Panc1 (cell line): ENCODE measurements around the gene JADE2. TPM values are rescaled to one million over a fixed set of nuclear protein-coding genes. Genes with fewer than 3 reads are reported as not detected.

Experiments used
- ATAC-seq: fragments of 200-7000 bp; cut with Tn5 transposase; 2 replicates; pipeline ENCODE4 v1.9.1; 2020; ENCODE audit warnings: mild to moderate bottlenecking, moderate library complexity
- BruUV-seq: library from RNA; stranded (reverse); fragments of 400-500 nt; replicated peaks from 2 replicates; lab custom pipeline; 2021; lab: Mats Ljungman, UMichigan
- CTCF ChIA-PET: fragments of 300-600 bp; sonication (Branson Sonifier 250); formaldehyde crosslinking; loops from one replicate; lab custom pipeline; 2022; ENCODE audit warnings: antibody characterized with exemption; lab: Charles Lee
- POLR2A ChIA-PET: fragments of 300-600 bp; sonication (Branson Sonifier 250); formaldehyde crosslinking; loops from one replicate; lab custom pipeline; 2022; ENCODE audit warnings: antibody characterized with exemption; lab: Charles Lee
- DNase-seq: peaks from one replicate; pipeline ENCODE4 v3.0.0-alpha.2; 2010; ENCODE audit warnings: low read depth, low spot score
- H3K27ac ChIP-seq: 2 replicates; pipeline ENCODE4 v1.5.1; 2011; ENCODE audit warnings: mild to moderate bottlenecking, low read length, inconsistent platforms
- H3K27me3 ChIP-seq: fragments of 200-500 bp; sonication (Bioruptor generic); 2 replicates; pipeline ENCODE4 v1.6.0; 2014; ENCODE audit warnings: low read length, inconsistent platforms; ENCODE audit not compliant: control insufficient read depth, insufficient read depth
- H3K36me3 ChIP-seq: fragments of 200-500 bp; sonication (Bioruptor generic); 2 replicates; pipeline ENCODE4 v1.5.1; 2014; ENCODE audit warnings: inconsistent platforms, mild to moderate bottlenecking, low read length, moderate library complexity; ENCODE audit not compliant: control insufficient read depth, insufficient read depth
- H3K4me1 ChIP-seq: 2 replicates; pipeline ENCODE4 v1.5.1; 2011; ENCODE audit warnings: inconsistent platforms, mild to moderate bottlenecking, low read length, moderate library complexity; ENCODE audit not compliant: control insufficient read depth, insufficient read depth
- H3K4me3 ChIP-seq, 2 experiments: 2 replicates each; pipeline ENCODE4 v1.5.1; 2011 to 2012; ENCODE audit warnings: low read depth in 2 of 2, low read length in 2 of 2, mild to moderate bottlenecking in 2 of 2, inconsistent platforms in 1 of 2, moderate library complexity in 1 of 2
- H3K9me3 ChIP-seq: fragments of 200-500 bp; sonication (Bioruptor generic); 2 replicates; pipeline ENCODE4 v1.5.1; 2014; ENCODE audit warnings: low read depth, mild to moderate bottlenecking, inconsistent platforms, low read length, moderate library complexity; ENCODE audit not compliant: control insufficient read depth, insufficient read depth
- POLR2AphosphoS5 ChIP-seq: IDR thresholded peaks from 2 replicates; pipeline ENCODE4 v1.6.1; 2012; ENCODE audit warnings: mild to moderate bottlenecking, low read depth, low read length, moderate library complexity
- REST ChIP-seq, 2 experiments: IDR thresholded peaks; 2 replicates each; pipeline ENCODE4 v1.6.1; 2011 to 2012; ENCODE audit warnings: low read depth in 2 of 2, control low read depth in 1 of 2, low read length in 1 of 2, mild to moderate bottlenecking in 1 of 2, moderate library complexity in 1 of 2; ENCODE audit not compliant: insufficient read depth in 1 of 2
- SIN3A ChIP-seq: IDR thresholded peaks from 2 replicates; pipeline ENCODE4 v1.6.1; 2012; ENCODE audit warnings: low read depth, mild to moderate bottlenecking, low read length, moderate library complexity, borderline replicate concordance; ENCODE audit not compliant: insufficient read depth
- TCF7L2 ChIP-seq: IDR thresholded peaks from 2 replicates; pipeline ENCODE4 v1.6.1; 2011; ENCODE audit warnings: mild to moderate bottlenecking, low read depth, low read length, inconsistent platforms
- in situ Hi-C: cut with HindIII; loops from 2 replicates; pipeline ENCODE4 v1.10.0; 2016; ENCODE audit warnings: low sequenced_read_pairs, low pct_unique_long_range_greater_than_20kb
- intact Hi-C: fragments of 100-400 bp; cut with micrococcal nuclease; formaldehyde crosslinking; loops from one replicate; pipeline ENCODE4 v1.10.0; 2022; ENCODE audit not compliant: unreplicated experiment
- total RNA-seq: library from RNA; stranded (reverse); gene quantifications from one replicate; pipeline ENCODE4 v1.2.1, GENCODE V29; 2021; ENCODE audit not compliant: unreplicated experiment
- TF ChIP-seq, protein P1 (sequence below): fragments of 450-650 bp; IDR thresholded peaks from 2 replicates; pipeline ENCODE4 v1.5.1; 2017; ENCODE audit warnings: mild to moderate bottlenecking

JADE2 gene
- total RNA-seq, 1 experiment from 2014 or later = 80.0 TPM

DNA sequence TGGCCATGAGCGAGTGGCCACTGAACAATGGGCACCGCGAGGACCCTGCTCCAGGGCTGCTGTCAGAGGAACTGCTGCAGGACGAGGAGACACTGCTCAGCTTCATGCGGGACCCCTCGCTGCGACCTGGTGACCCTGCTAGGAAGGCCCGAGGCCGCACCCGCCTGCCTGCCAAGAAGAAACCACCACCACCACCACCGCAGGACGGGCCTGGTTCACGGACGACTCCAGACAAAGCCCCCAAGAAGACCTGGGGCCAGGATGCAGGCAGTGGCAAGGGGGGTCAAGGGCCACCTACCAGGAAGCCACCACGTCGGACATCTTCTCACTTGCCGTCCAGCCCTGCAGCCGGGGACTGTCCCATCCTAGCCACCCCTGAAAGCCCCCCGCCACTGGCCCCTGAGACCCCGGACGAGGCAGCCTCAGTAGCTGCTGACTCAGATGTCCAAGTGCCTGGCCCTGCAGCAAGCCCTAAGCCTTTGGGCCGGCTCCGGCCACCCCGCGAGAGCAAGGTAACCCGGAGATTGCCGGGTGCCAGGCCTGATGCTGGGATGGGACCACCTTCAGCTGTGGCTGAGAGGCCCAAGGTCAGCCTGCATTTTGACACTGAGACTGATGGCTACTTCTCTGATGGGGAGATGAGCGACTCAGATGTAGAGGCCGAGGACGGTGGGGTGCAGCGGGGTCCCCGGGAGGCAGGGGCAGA lies 53.3 kb downstream of the JADE2 start:
- ATAC-seq (no peak), DNase-seq (no peak)
- intact Hi-C loops (no loop called here), in situ Hi-C loops (no loop called here)
- BruUV-seq = no TSS peak
- ChIA-PET CTCF (interaction anchor here (0.8 to 2.3 kb wide), 3 partner anchors 9 to 352 kb away, joined by 3 to 7 read pairs (median 3); partner anchors contain the start of gene PPP2CA), POLR2A (interaction anchor here (0.6 kb wide), 1 partner anchor 79 kb away, joined by 3 read pairs; no protein-coding TSS in a partner anchor)
- Histone ChIP-seq H3K4me1 (peaks cover 20% of the 10 kb centered on the region), H3K4me3 (no peak overlapping the region), H3K27me3 (no peaks in the 10 kb centered on the region), H3K27ac (no peak overlapping the region), H3K9me3 (no peaks in the 10 kb centered on the region), H3K36me3 (peaks cover 14% of the 10 kb centered on the region)
- TF ChIP-seq, protein P1, sequence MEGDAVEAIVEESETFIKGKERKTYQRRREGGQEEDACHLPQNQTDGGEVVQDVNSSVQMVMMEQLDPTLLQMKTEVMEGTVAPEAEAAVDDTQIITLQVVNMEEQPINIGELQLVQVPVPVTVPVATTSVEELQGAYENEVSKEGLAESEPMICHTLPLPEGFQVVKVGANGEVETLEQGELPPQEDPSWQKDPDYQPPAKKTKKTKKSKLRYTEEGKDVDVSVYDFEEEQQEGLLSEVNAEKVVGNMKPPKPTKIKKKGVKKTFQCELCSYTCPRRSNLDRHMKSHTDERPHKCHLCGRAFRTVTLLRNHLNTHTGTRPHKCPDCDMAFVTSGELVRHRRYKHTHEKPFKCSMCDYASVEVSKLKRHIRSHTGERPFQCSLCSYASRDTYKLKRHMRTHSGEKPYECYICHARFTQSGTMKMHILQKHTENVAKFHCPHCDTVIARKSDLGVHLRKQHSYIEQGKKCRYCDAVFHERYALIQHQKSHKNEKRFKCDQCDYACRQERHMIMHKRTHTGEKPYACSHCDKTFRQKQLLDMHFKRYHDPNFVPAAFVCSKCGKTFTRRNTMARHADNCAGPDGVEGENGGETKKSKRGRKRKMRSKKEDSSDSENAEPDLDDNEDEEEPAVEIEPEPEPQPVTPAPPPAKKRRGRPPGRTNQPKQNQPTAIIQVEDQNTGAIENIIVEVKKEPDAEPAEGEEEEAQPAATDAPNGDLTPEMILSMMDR = no peak
- TF ChIP-seq REST (IDR thresholded peaks at IDR 0.05; ENCODE audit: insufficient read depth in 1 of 2, low read depth in 2 of 2, low read length in 1 of 2) (no peak), SIN3A (no peak), TCF7L2 (no peak), POLR2AphosphoS5 (no peak)

DNA sequence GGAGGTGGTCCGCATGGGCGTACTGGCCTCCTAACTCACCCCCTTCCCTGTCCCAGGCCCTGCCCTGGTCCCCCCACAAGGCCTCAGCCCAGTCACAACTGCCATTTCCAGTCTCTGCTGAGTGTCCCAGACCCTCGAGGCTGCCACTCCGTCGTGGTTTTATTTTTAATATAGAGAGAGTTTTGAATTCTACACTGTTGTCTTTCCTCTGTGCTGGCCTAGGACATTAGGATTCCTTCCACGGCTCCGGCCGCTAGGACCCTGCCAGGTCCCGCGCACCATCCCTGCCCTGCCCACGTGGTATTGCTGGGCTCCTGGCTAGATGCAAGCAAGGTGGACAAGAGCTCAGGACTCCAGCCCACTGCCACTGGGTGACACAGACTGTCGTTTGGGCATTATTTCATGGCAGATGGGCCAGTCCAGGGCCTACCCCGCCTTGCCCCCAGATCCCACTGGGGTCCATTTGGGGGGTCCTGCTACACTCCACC lies 53.9 kb downstream of the JADE2 start:
- no peaks in the 10 kb centered on the region for H3K9me3 ChIP-seq
- no peaks in the 10 kb centered on the region for H3K27me3 ChIP-seq
- DNase-seq (no peak), ATAC-seq (no peak)
- ChIA-PET CTCF (no interaction called here), POLR2A (no interaction called here)
- peaks cover 20% of the 10 kb centered on the region for H3K4me1 ChIP-seq
- peaks cover 14% of the 10 kb centered on the region for H3K36me3 ChIP-seq
- TF ChIP-seq, protein P1 = no peak
- TF ChIP-seq SIN3A = no peak
- no peak for TF ChIP-seq POLR2AphosphoS5
- no peak for TF ChIP-seq TCF7L2
- no peak for TF ChIP-seq REST (IDR thresholded peaks at IDR 0.05; ENCODE audit: insufficient read depth in 1 of 2, low read depth in 2 of 2, low read length in 1 of 2)
- no TSS peak for BruUV-seq
- intact Hi-C loops = no loop called here
- H3K27ac ChIP-seq = no peak overlapping the region
- in situ Hi-C loops = no loop called here
- no peak overlapping the region for H3K4me3 ChIP-seq
